Measurements from ENCODE around the gene CCDC134.

CCDC134 gene

DNA sequence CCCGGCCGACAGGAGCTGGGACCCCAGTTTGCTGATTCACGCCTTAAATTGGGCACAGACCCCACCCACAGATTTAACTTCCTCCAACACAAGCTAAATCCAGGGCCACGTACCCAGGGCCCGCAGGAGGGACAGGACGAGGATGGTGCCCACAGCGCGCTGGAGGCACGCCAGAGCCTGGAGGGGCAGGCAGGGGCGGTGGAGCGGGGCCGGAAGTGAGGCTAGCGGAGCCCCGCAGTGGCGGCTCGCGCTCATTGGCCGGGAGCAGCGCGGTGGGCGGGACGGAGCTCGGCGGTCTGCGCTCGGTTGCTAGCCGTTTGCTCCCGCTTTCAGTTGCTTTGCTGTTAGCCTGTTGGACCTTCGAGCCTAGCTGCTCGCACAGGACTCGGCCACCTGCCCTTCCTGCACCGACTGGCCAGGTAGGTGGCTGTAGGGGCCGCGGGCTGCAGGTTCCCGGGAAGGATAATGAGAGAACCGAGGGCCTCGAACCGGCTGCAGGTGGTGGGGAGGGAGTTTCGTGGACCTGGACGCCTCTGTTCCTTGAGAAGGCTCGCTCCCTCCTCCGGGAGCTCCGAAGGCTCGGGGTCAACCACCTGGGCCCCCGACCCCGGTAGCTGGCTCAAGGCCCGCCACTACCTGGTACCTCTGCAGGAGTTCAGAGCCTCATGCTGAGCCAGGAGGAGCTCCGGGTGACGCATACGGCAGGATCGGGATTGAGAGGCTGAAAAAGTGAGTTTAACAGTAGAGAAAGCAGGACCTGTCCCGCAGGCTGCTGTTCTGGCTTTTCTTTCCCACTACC is at the start of gene CCDC134:
Gene CCDC134, plus strand, starts transcription at position 332 of the 799 bp plus-strand sequence. CDS start 8,212 bp downstream, outside the sequence.
- peak; percentile 75 to 91 (median 81) for DNase-seq (ENCODE audit: low read depth in 4 of 4, low spot score in 1 of 4)

- no peak for DNase-seq (ENCODE audit: low read depth in 4 of 4, low spot score in 1 of 4)
Measured at GRCh38 chr22:41752011-41752970, 48.2 kb upstream of the CCDC134 start.

DNA sequence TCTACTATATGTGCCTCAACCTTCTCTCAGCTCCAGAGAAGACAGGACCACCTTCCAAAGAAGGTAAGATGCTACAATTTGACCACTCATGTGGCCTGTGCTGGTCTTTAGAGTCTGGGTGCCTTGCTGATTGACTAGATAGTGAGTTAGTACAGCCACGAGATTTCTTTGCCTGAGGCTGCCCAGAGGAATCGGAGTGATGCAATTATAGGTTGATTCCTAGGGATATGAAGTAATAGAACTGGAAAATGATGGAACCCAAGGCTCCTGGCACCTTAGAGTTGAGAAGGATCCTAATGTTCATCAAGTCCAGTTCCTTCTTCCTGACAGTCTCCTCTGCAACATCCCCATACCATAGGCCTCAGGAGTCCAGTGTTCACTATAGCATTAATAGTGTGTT is 46.5 kb upstream of the CCDC134 start:
- DNase-seq (ENCODE audit: low read depth in 4 of 4, low spot score in 1 of 4): no peak

DNA sequence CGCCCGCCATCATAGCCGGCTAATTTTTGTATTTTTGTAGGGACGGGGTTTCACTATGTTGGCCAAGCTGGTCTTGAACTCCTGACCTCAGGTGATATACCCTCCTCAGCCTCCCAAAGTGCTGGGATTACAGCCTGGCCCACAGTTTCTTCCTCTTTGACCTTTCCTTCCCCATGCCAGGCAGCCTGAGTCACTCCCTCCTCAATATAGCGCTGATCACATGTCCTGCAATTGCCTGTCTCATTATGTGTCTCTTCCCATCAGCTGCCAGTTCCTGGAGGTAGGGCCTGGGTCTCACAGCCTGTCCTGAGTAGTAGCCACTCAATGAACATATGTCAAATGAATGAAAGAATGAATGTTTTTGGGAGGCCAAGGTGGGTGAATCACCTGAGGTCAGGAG is 43.0 kb upstream of the CCDC134 start:
- DNase-seq (ENCODE audit: low read depth in 4 of 4, low spot score in 1 of 4): no peak

DNA sequence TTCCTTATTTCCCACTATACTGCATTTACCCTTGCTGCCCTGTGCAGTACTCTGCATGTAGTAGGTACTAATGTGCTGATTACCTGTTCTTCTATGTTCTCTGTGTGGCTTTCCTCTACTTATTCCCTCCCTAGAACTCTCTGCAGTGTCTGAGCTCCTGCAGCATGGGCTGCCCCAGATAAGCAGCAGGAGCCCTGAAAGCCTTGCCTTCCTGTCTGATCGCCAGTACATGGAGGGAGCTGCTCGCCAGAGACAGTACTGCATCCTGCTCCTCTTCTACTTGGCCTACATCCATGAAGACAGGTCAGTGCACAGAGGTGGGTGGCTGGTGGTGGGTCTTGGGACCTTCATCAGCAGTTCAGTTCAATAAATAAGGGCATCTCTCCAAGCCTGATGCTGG is 42.2 kb upstream of the CCDC134 start:
- DNase-seq (ENCODE audit: low read depth in 4 of 4, low spot score in 1 of 4): no peak

GRCh38 chr22:41762980-41763779 is 37.3 kb upstream of the CCDC134 start:
- DNase-seq (ENCODE audit: low read depth in 4 of 4, low spot score in 1 of 4): no peak

DNA sequence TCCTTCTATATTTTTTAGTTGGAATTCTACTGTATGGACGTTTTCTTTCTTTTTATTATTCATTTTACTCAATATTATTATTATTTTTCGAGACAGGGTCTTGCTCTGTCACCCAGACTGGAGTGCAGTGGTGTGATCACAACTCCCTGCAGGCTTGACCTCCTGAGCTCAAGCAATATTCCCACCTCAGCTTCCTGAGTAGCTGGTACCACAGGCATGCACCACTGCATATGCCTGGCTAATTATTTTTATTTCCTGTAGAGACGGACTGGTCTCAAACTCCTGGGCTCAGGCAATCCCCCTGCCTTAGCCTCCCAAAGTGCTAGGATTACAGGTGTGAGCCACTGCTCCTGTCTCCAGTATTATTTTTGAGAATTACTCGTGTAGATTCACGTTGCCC is 34.0 kb upstream of the CCDC134 start:
- DNase-seq (ENCODE audit: low read depth in 4 of 4, low spot score in 1 of 4): no peak

GRCh38 chr22:41768430-41768829 is 32.0 kb upstream of the CCDC134 start:
- DNase-seq (ENCODE audit: low read depth in 4 of 4, low spot score in 1 of 4): no peak

- no peak for DNase-seq (ENCODE audit: low read depth in 4 of 4, low spot score in 1 of 4)
Measured at GRCh38 chr22:41770715-41771468, 29.6 kb upstream of the CCDC134 start.

DNA sequence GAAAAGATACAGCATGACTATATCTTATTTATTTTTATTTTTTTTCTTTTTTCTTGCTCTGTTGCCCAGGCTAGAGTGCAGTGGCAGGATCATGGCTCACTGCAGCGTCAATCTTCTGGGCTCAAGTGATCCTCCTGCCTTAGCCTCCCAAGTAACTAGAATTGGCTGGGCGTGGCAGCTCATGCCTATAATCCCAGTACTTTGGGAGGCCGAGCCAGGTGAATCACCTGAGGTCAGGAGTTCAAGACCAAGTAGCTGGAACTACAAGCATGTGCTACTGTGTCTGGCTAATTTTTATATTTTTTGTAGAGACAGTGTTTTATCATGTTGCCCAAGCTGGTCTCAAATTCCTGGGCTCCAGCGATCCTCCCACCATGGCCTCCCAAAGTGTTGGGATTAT is 28.3 kb upstream of the CCDC134 start:
- DNase-seq (ENCODE audit: low read depth in 4 of 4, low spot score in 1 of 4): no peak

GRCh38 chr22:41772645-41773044 is 27.8 kb upstream of the CCDC134 start:
- DNase-seq (ENCODE audit: low read depth in 4 of 4, low spot score in 1 of 4): no peak

GRCh38 chr22:41775338-41775737 is 25.1 kb upstream of the CCDC134 start:
- no peak for DNase-seq (ENCODE audit: low read depth in 4 of 4, low spot score in 1 of 4)

- no peak for DNase-seq (ENCODE audit: low read depth in 4 of 4, low spot score in 1 of 4)
Measured at GRCh38 chr22:41775976-41776375, 24.5 kb upstream of the CCDC134 start.

- no peak for DNase-seq (ENCODE audit: low read depth in 4 of 4, low spot score in 1 of 4)
Measured at GRCh38 chr22:41776381-41776780, 24.1 kb upstream of the CCDC134 start.

GRCh38 chr22:41777749-41778425 is 22.6 kb upstream of the CCDC134 start:
- DNase-seq (ENCODE audit: low read depth in 4 of 4, low spot score in 1 of 4): no peak

GRCh38 chr22:41779929-41780505 is 20.5 kb upstream of the CCDC134 start:
- no peak for DNase-seq (ENCODE audit: low read depth in 4 of 4, low spot score in 1 of 4)

DNA sequence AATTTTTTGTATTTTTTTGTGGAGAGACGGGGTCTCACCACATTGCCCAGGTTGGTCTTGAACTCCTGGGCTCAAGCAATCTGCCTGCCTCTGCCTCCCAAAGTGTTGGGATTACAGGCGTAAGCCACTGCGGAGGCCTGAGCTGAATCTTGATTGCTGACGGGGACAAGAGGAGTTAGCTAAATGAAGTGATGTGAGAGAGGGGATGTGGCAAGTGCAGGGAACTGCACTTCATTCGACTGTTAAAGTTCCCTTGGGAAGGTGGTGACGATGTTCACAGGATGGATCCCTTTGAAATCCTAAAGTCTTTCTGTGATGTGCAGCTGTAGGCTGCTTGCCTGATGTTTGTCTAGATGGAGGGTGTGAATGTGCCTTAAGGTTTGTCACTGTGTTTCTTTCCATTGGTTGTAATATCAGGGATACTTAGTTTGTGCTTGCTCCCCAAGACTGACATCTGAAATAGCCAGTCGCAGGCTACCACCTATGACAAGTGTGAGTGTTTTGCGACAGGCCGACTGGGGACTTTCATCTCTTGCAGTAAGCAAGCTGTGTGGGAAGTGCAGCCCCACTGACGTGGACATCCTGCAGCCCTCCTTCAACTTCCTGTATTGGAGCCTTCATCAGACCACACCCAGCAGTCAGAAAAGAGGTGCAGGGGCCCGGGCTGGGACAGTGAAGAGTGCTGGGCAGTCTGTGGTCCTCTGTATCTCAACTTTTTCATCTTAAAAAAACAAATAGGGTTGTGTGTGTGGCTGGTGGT is 19.6 kb upstream of the CCDC134 start:
- DNase-seq (ENCODE audit: low read depth in 4 of 4, low spot score in 1 of 4): peak; percentile 64 to 81 (median 72)

DNA sequence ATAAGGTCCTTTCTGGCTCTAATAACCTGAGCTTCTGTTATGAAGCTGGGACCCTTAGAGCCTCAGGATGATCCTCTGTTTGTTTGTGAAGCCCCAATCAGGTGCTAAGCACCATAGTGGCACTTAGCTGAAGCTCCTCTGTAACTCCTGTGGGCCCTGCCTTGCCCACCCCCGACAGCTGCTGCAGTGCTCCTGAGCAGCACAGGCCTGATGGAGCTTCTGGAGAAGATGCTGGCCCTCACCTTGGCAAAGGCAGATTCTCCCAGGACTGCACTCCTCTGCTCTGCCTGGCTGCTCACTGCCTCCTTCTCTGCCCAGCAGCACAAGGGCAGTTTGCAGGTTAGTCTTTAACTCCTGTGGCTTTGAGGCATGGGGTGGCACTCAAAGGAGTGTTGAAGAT is 19.0 kb upstream of the CCDC134 start:
- no peak for DNase-seq (ENCODE audit: low read depth in 4 of 4, low spot score in 1 of 4)

DNA sequence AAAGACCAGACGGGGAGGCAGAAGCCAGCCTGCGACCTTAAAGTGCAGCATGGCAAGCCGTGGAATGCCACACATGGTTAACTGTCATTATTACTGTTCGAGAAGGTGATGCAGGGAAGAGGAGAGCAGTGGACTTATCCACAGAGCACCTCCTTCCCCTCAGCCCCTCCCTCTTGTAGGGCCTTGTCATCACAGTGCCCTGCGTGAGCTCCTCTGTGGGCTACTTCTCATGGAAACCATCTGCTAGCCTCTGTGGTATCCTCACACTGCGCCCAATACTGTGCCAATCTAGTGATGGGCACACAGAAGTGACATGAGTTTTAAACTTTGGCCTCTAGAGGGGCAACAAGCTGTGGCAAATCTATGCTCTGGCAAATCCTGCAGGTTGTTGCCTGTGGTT is 18.2 kb upstream of the CCDC134 start:
- DNase-seq (ENCODE audit: low read depth in 4 of 4, low spot score in 1 of 4): no peak
